B cell (primary cell): ENCODE data around the gene RAD51B. TPM values are rescaled to one million over a fixed set of nuclear protein-coding genes. Genes with fewer than 3 reads are reported as not detected.

Experiments used
- ATAC-seq: fragments of 200-7000 bp; cut with Tn5 transposase; one replicate; pipeline ENCODE4 v1.10.0; 2021; ENCODE audit warnings: low read depth, mild to moderate bottlenecking, moderate number of reproducible peaks, moderate library complexity
- CTCF ChIA-PET: fragments of 350-600 bp; sonication (Branson Sonifier 250); formaldehyde crosslinking; loops from one replicate; lab custom pipeline; 2021; ENCODE audit warnings: antibody characterized with exemption, inconsistent platforms; lab: Charles Lee
- POLR2A ChIA-PET: fragments of 350-600 bp; sonication (Branson Sonifier 250); formaldehyde crosslinking; loops from one replicate; lab custom pipeline; 2021; ENCODE audit warnings: antibody characterized with exemption; lab: Charles Lee
- DNase-seq: peaks from one replicate; pipeline ENCODE4 v3.0.0; 2013
- H2AFZ ChIP-seq: 2 replicates; pipeline ENCODE4 v1.6.1; 2012; ENCODE audit warnings: mild to moderate bottlenecking, low read depth, low read length; ENCODE audit not compliant: insufficient read depth, poor library complexity, severe bottlenecking
- H3K27ac ChIP-seq, 2 donors: 1 replicate in 1 of 2; 2 replicates in 1 of 2; pipeline ENCODE4 v1.5.1; 2012 to 2013; ENCODE audit warnings: low read length in 2 of 2, mild to moderate bottlenecking in 2 of 2, moderate library complexity in 1 of 2
- H3K27me3 ChIP-seq, 4 experiments: fragments of 200-600 bp in 1 of 4; sonication (generic) in 1 of 4; replicated peaks in 1 of 4; 1 replicate in 2 of 4; 2 replicates in 2 of 4; pipeline versions ENCODE4 v1.6.1 to v1.7.0; 2013 to 2016; ENCODE audit warnings: low read length in 3 of 4, mild to moderate bottlenecking in 2 of 4, mixed read lengths in 1 of 4, moderate library complexity in 1 of 4; ENCODE audit not compliant: insufficient read depth in 4 of 4, control insufficient read depth in 3 of 4; ENCODE audit errors: control extremely low read depth in 1 of 4
- H3K36me3 ChIP-seq, 2 experiments: replicated peaks in 1 of 2; 1 replicate in 1 of 2; 2 replicates in 1 of 2; pipeline versions ENCODE4 v1.6.1 to v1.7.1; 2013; ENCODE audit warnings: low read length in 1 of 2; ENCODE audit not compliant: insufficient read depth in 2 of 2, control insufficient read depth in 1 of 2; ENCODE audit errors: control extremely low read depth in 1 of 2, extremely low read depth in 1 of 2
- H3K4me1 ChIP-seq, 2 donors: fragments of 200-600 bp in 1 of 2; sonication (generic) in 1 of 2; 1 replicate in 1 of 2; 2 replicates in 1 of 2; pipeline versions ENCODE4 v1.5.1 to v1.6.1; 2013 to 2017; ENCODE audit warnings: low read length in 2 of 2; ENCODE audit not compliant: control insufficient read depth in 2 of 2, insufficient read depth in 2 of 2
- H3K4me2 ChIP-seq: replicated peaks from 2 replicates; pipeline ENCODE3; 2012; ENCODE audit warnings: mild to moderate bottlenecking, low read depth, low read length; ENCODE audit not compliant: poor library complexity, severe bottlenecking
- H3K4me3 ChIP-seq, 5 experiments: fragments of 200-600 bp in 1 of 5; sonication (generic) in 1 of 5; 1 replicate in 3 of 5; 2 replicates in 2 of 5; pipeline versions ENCODE4 v1.5.1 to v1.7.0; 2011 to 2016; ENCODE audit warnings: low read length in 4 of 5, mild to moderate bottlenecking in 4 of 5, low read depth in 2 of 5, control low read depth in 1 of 5, moderate library complexity in 1 of 5; ENCODE audit not compliant: insufficient read depth in 1 of 5; ENCODE audit errors: control extremely low read depth in 1 of 5, extremely low read depth in 1 of 5
- H3K79me2 ChIP-seq: fragments of 200-600 bp; sonication (generic); one replicate; pipeline ENCODE4 v1.6.0; 2016; ENCODE audit warnings: low read length; ENCODE audit not compliant: control insufficient read depth, insufficient read depth
- H3K9ac ChIP-seq: fragments of 200-600 bp; sonication (generic); 2 replicates; pipeline ENCODE4 v1.6.1; 2017; ENCODE audit warnings: mild to moderate bottlenecking, low read length, moderate library complexity
- H3K9me3 ChIP-seq, 3 donors: one replicate each; pipeline versions ENCODE4 v1.6.1 to v1.7.1; 2013; ENCODE audit warnings: low read length in 2 of 3; ENCODE audit not compliant: control insufficient read depth in 2 of 3, insufficient read depth in 1 of 3; ENCODE audit errors: control extremely low read depth in 1 of 3
- H4K20me1 ChIP-seq: 2 replicates; pipeline ENCODE4 v1.6.0; 2012; ENCODE audit warnings: mild to moderate bottlenecking, low read length; ENCODE audit not compliant: insufficient read depth, control insufficient read depth, poor library complexity, severe bottlenecking
- H3K27ac Mint-ChIP-seq: one replicate; pipeline ENCODE4 v1.8.0; 2021; ENCODE audit warnings: mixed read lengths
- H3K27me3 Mint-ChIP-seq: one replicate; pipeline ENCODE4 v1.8.0; 2021; ENCODE audit warnings: mixed read lengths
- H3K4me1 Mint-ChIP-seq: one replicate; pipeline ENCODE4 v1.8.0; 2021; ENCODE audit warnings: mixed read lengths
- H3K4me3 Mint-ChIP-seq: one replicate; pipeline ENCODE4 v1.8.0; 2021; ENCODE audit warnings: mixed read lengths
- H3K9me3 Mint-ChIP-seq: one replicate; pipeline ENCODE4 v1.8.0; 2022; ENCODE audit warnings: mixed read lengths; ENCODE audit not compliant: insufficient read depth
- CTCF ChIP-seq: fragments of 200-600 bp; IDR thresholded peaks from one replicate; pipeline ENCODE4 v1.8.0; 2022; ENCODE audit warnings: antibody characterized with exemption, mild to moderate bottlenecking
- EZH2 ChIP-seq: IDR thresholded peaks from 2 replicates; pipeline ENCODE4 v1.6.1; 2012; ENCODE audit warnings: borderline replicate concordance, low read depth, mild to moderate bottlenecking, moderate library complexity, low read length; ENCODE audit not compliant: insufficient read depth, poor library complexity, severe bottlenecking
- WGBS: methylation state at CpG from one replicate; pipeline ENCODE4 v1.1.5; 2013; ENCODE audit warnings: missing lambda C conversion rate; ENCODE audit not compliant: insufficient coverage; 5-methylcytosine and 5-hydroxymethylcytosine counted together
- intact Hi-C: fragments of 100-400 bp; cut with micrococcal nuclease; formaldehyde crosslinking; loops from one replicate; pipeline ENCODE4 v1.10.0; 2022
- polyA plus RNA-seq: library from polyadenylated mRNA; depleted of rRNA; stranded (reverse); fragments of >200 nt; gene quantifications from 2 replicates; pipeline ENCODE4 v1.2.3, GENCODE V29; 2012
- total RNA-seq, 2 donors: library from RNA; stranded (reverse); fragments of 120-200 nt in 1 of 2; gene quantifications; 1 replicate in 1 of 2; 2 replicates in 1 of 2; pipeline versions ENCODE4 v1.2.3 to v1.2.4, GENCODE V29; 2013 to 2022

Gene RAD51B
- total and polyA plus RNA-seq, 2 donors (not counting 1 experiment from before 2014, with no cell fraction given) = 6.5 to 60.6 TPM

DNA sequence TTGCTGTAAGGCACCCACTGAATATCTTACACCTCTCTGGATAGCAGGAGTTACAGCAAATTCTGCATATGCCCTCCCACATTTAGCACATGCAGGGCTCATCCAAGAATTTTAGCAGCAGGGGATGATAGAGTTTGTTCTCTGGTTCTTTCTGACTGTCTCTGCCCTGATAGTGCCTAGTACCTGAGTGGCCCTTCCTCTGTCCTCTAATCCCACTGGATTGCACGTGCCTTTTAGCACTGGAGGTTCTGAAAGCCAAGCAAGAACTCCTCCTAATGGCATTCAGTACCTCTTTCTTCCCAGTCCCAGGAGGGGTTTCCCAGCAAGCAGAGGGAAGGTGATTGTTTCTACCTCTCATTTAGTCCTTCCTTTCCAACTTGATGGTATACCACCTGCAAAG, 566.9 kb downstream of the RAD51B start:
- intact Hi-C loops = loop anchor here (2.0 kb wide), 1 partner anchor 14 kb away; no protein-coding TSS in a partner anchor
- Mint-ChIP-seq H3K27ac (no peak overlapping the region), H3K4me1 (peaks cover 23% of the 10 kb centered on the region), H3K9me3 (no peaks in the 10 kb centered on the region), H3K4me3 (no peak overlapping the region), H3K27me3 (no peaks in the 10 kb centered on the region)
- Histone ChIP-seq H3K79me2 (peaks cover 9% of the 10 kb centered on the region), H3K4me1 (peaks cover 9 to 16% of the 10 kb centered on the region in 2 donors), H3K27ac (no peak overlapping the region), H3K9me3 (no peaks in the 10 kb centered on the region), H4K20me1 (no peaks in the 10 kb centered on the region), H2AFZ (no peak overlapping the region), H3K4me3 (no peak overlapping the region), H3K36me3 (no peaks in the 10 kb centered on the region), H3K27me3 (no peaks in the 10 kb centered on the region), H3K9ac (no peak overlapping the region), H3K4me2 (no peak overlapping the region)
- TF ChIP-seq EZH2 (no peak), CTCF (no peak)
- no peak for ATAC-seq
- no peak for DNase-seq
- POLR2A ChIA-PET = no interaction called here
- no CpG with 5 or more reads among the region's 1 CpG for WGBS
- CTCF ChIA-PET = no interaction called here

GRCh38 chr14:68386950-68387779, 567.6 kb downstream of the RAD51B start:
- intact Hi-C loops = loop anchor here (2.0 kb wide), 1 partner anchor 14 kb away; no protein-coding TSS in a partner anchor
- Histone ChIP-seq H3K4me2 (no peak overlapping the region), H2AFZ (no peak overlapping the region), H3K27ac (no peak overlapping the region), H3K36me3 (no peaks in the 10 kb centered on the region), H3K4me3 (no peak overlapping the region), H4K20me1 (no peaks in the 10 kb centered on the region), H3K4me1 (peaks cover 10 to 18% of the 10 kb centered on the region in 2 donors), H3K27me3 (no peaks in the 10 kb centered on the region), H3K9me3 (no peaks in the 10 kb centered on the region), H3K9ac (no peak overlapping the region), H3K79me2 (peaks cover 9% of the 10 kb centered on the region)
- no CpG with 5 or more reads among the region's 6 CpGs for WGBS
- peaks cover 26% of the 10 kb centered on the region for H3K4me1 Mint-ChIP-seq
- CTCF ChIA-PET = interaction anchor here (0.8 kb wide), 1 partner anchor 81 kb away, joined by 7 read pairs; no protein-coding TSS in a partner anchor
- no peaks in the 10 kb centered on the region for H3K27me3 Mint-ChIP-seq
- DNase-seq (no peak), ATAC-seq (no peak)
- POLR2A ChIA-PET = interaction anchor here (0.6 kb wide), 1 partner anchor 221 kb away, joined by 3 read pairs; no protein-coding TSS in a partner anchor
- H3K27ac Mint-ChIP-seq = no peak overlapping the region
- TF ChIP-seq EZH2 (no peak), CTCF (no peak)
- H3K4me3 Mint-ChIP-seq = no peak overlapping the region
- H3K9me3 Mint-ChIP-seq = no peaks in the 10 kb centered on the region
